HG02938 (cell line): ENCODE data around the gene OCIAD2.
"Not testable (repeated sequence)": the region's sequence is repeated elsewhere in the genome, so short reads cannot be mapped to it uniquely, and the experiment has no call there.

ENCODE experiments used
- ATAC-seq: cut with Tn5 transposase; IDR thresholded peaks from one replicate; pipeline ENCODE4 v1.9.1; 2021; ENCODE audit warnings: mild to moderate bottlenecking, moderate library complexity; ENCODE audit not compliant: unreplicated experiment

Gene OCIAD2

GRCh38 chr4:48906206-48907173 is at the start of gene OCIAD2:
Gene OCIAD2 (minus strand): TSS chr4:48906774. CDS start chr4:48904549, 2,225 bp downstream.
- ATAC-seq, result peak; percentile 92

- ATAC-seq, result no peak
Observed at GRCh38 chr4:48954314-48954713, 47.7 kb upstream of the OCIAD2 start.

GRCh38 chr4:48949518-48950219 is 43.1 kb upstream of the OCIAD2 start:
- no peak for ATAC-seq

GRCh38 chr4:48949086-48949485 is 42.5 kb upstream of the OCIAD2 start:
- ATAC-seq, result no peak

- no peak for ATAC-seq
Observed at GRCh38 chr4:48947731-48948130, 41.2 kb upstream of the OCIAD2 start.

GRCh38 chr4:48945981-48946380 is 39.4 kb upstream of the OCIAD2 start:
- no peak for ATAC-seq

GRCh38 chr4:48944756-48945241 is 38.2 kb upstream of the OCIAD2 start:
- no peak for ATAC-seq

- no peak for ATAC-seq
Observed at GRCh38 chr4:48944252-48944651, 37.7 kb upstream of the OCIAD2 start.

- no peak for ATAC-seq
Observed at GRCh38 chr4:48943387-48943786, 36.8 kb upstream of the OCIAD2 start.

GRCh38 chr4:48939785-48940184 is 33.2 kb upstream of the OCIAD2 start:
- ATAC-seq, result no peak

GRCh38 chr4:48938831-48939230 is 32.3 kb upstream of the OCIAD2 start:
- ATAC-seq, result no peak

GRCh38 chr4:48937033-48937432 is 30.5 kb upstream of the OCIAD2 start:
- no peak for ATAC-seq

- ATAC-seq, result no peak
Observed at GRCh38 chr4:48931459-48931858, 24.9 kb upstream of the OCIAD2 start.

- ATAC-seq, result no peak
Observed at GRCh38 chr4:48930654-48931053, 24.1 kb upstream of the OCIAD2 start.

- no peak for ATAC-seq
Observed at GRCh38 chr4:48924416-48924815, 17.8 kb upstream of the OCIAD2 start.

- not testable (repeated sequence) for ATAC-seq
Observed at GRCh38 chr4:48923065-48923464, 16.5 kb upstream of the OCIAD2 start.

- no peak for ATAC-seq
Observed at GRCh38 chr4:48914311-48914710, 7.7 kb upstream of the OCIAD2 start.

GRCh38 chr4:48913346-48913745 is 6.8 kb upstream of the OCIAD2 start:
- no peak for ATAC-seq

- ATAC-seq, result no peak
Observed at GRCh38 chr4:48912349-48912748, 5.8 kb upstream of the OCIAD2 start.

GRCh38 chr4:48910511-48910910 is 3.9 kb upstream of the OCIAD2 start:
- ATAC-seq, result no peak

GRCh38 chr4:48909697-48910096 is 3.1 kb upstream of the OCIAD2 start:
- ATAC-seq, result no peak

GRCh38 chr4:48908687-48909086 is 2.1 kb upstream of the OCIAD2 start:
- ATAC-seq, result no peak
